VCaP (cell line): ENCODE results near the gene IGF2.

ENCODE experiments used
- H3K27ac ChIP-seq: fragments of 450-650 bp; 2 replicates; pipeline ENCODE4 v1.5.1; 2017
- TF ChIP-seq, protein P1 (sequence below): fragments of 450-650 bp; conservative IDR thresholded peaks from 2 replicates; pipeline ENCODE4 v1.5.1; 2017; ENCODE audit warnings: mild to moderate bottlenecking, moderate library complexity

IGF2 gene

DNA sequence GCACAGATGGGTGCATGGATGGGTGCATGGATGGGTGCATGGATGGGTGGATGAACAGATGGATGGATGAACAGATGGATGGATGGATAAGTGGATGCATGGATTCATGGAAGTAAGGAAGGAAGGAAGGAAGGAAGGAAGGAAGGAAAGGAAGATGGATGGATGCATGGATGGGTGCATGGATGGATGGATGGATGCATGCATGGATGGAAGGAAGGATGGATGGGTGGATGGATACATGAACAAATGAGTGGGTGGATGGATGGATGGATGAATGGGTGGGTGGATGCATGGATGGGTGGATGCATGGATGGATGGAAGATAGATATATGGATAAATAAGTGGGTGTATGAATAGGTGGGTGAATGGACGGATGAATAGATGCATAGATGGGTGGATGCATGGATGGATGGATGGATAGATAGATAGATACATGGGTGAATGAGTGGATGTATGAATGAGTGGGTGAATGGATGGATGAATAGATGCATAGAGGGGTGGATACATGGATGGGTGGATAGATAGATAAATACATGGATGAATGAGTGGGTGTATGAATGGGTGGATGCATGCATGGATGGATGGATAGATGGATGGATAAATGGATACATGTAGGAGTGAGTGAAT lies 32.5 kb downstream of the IGF2 start:
- TF ChIP-seq, protein P1, sequence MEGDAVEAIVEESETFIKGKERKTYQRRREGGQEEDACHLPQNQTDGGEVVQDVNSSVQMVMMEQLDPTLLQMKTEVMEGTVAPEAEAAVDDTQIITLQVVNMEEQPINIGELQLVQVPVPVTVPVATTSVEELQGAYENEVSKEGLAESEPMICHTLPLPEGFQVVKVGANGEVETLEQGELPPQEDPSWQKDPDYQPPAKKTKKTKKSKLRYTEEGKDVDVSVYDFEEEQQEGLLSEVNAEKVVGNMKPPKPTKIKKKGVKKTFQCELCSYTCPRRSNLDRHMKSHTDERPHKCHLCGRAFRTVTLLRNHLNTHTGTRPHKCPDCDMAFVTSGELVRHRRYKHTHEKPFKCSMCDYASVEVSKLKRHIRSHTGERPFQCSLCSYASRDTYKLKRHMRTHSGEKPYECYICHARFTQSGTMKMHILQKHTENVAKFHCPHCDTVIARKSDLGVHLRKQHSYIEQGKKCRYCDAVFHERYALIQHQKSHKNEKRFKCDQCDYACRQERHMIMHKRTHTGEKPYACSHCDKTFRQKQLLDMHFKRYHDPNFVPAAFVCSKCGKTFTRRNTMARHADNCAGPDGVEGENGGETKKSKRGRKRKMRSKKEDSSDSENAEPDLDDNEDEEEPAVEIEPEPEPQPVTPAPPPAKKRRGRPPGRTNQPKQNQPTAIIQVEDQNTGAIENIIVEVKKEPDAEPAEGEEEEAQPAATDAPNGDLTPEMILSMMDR: no peak

DNA sequence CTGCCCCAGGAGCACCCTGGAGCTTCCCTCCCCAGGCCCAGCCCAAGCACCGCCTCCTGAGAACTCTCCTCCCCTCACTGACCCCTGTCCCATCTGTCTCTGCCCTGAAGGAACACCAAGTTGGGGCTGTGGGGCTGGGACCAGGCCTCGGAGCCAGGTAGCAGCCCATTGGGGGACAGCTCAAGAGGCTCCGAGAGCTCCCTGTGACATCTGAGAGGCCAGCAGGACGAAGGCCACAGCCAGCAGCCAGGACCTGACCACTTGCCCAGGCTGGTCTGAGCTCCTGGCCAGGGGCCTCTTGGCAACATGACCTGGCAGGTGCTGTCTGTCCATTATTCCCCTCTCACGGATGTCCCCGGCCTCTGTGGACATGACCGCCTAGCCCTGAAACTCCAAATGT lies 33.7 kb downstream of the IGF2 start:
- H3K27ac ChIP-seq: no peak overlapping the region
- TF ChIP-seq, protein P1: no peak

More for the DNA sequence above, 32.5 kb downstream of the IGF2 start:
- no peak overlapping the region for H3K27ac ChIP-seq

DNA sequence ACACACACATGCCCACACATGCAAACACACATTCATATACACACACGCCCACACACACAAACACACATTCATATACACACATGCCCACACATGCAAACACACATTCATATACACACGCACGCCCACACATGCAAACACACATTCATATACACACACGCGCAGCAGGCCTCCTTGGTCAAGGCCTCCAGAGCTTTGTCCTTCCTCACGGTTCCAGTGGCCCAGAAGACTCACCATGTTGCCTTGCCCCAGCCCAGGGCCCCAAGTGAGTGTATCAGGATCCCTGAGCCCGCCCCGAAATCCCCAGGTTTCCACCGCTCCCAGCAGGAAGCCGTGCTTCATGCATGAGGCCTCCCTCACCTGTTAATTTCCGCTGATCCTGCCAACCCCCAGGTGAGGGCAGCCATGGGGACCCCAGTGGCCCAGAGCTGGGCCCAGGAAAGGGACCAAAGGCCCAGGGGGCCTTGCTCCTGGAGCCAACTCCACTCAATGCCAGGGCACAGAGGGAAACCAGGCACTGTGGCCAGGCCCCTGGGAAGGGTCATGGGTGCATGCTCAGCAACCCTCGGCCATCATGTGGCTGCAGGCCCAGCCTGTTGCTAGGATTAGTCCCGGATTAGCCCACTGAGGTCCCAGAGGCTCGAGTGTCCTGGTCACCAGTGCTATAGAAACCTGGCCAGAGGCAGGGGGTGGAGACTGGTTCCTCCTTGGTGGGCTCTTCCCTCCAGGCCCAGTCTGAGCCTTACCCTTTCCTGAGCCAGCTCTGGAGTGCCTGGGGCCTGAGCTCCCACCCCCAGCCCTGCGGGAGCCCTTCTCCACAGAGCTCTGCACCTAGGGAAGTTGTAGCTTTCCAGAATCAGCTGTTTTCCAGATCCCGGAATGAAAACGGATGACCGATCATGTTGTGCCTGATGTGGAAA lies 34.4 kb downstream of the IGF2 start:
- TF ChIP-seq, protein P1: no peak
- H3K27ac ChIP-seq: no peak overlapping the region

DNA sequence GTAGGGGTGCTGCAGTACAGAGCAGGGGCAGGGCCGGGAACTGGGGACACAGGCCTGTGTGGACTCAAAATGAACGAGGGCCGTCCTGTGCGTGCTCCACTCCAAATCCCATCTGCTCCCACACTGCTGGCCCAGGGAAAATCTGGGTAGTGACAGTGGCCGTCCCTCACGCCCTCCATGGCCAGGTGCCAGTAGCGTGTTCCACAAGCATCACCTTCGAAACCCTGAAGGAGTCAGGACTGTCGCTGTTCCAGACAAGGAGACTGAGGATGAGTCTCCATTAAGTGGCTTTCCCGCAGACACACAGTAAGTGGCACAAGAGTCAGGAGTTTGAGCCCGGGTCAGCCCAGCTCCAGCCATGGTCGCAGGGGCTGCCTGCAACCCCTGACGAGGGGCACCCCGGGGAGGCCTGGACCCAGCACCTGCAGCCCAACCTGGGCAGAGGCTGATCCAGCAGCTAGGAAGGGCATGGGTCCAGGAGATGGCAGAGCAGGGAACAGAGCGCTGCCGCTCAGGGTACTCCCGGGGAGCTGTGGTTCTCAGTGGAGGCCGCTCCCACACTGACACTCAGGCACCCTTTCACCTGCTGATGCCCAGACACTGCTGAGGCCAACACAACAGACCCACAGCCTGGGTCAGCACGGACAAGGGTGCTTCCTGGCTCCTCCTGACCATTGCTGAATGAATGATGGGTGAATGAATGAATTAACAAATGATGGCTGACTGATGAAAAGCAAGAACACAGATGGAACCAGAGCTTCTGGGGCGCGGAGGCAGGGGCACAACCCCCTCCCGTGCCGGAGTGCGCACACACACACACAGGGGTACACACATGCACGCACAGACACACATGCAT lies 35.3 kb downstream of the IGF2 start:
- TF ChIP-seq, protein P1: no peak
- H3K27ac ChIP-seq: no peak overlapping the region

DNA sequence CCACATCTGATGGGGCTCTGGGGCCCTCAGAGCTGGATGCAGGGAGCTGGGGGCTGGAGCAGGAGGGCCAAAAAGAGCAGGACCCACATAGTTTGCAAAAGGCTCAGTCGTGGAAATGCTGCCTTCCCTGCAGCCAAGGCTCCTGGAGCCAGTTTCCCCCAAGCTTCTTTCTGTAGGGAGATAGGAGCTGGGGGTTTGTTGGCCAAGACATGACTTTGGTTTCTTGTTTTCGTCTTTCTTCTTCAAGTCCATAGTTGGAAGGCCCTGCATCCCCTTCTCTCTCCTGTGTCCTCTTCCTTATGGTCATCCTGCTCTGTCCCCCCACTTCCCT lies 36.3 kb downstream of the IGF2 start:
- TF ChIP-seq, protein P1: no peak
- no peak overlapping the region for H3K27ac ChIP-seq

DNA sequence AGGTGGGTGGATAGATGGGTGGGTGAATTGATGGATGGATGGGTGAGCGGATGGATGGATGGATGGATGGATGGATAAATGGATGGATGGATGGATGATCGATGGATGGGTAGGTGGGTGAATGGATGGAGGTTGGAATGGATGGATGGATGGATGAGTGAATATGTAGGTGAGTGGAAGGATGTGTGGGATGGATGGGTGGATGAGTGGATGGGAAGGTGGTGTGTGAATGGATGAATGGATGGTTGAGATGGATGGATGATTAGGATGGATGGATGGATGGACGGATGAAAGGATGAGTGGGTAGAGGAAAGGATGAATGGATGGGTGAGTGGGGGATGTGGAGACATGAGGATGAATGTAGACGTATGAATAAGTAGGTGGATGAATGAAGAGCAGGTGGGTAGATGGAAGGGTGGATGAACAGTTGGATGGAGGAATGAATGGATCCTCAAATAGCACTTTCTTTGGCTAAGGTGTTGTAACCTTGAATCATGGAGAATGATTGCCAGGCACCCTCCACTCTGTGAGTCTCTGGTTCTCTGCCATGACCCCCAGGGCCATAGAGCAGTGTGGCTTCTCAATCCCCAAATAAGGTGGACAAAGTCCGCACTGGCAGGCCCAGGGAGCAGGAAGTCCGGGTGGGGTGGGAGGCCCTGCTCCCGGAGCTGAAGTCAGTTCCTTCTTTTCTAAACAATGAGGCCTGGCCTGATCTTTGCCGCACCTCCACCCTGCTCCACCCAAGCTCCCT lies 36.9 kb downstream of the IGF2 start:
- H3K27ac ChIP-seq: no peak overlapping the region
- TF ChIP-seq, protein P1: no peak
